ENCODE data around the gene PLEKHA8.

GRCh38 chr7:30082686-30083085, 54.5 kb downstream of the PLEKHA8 start:
- TF ChIP-seq EP300 (IDR thresholded peaks at IDR 0.05; ENCODE audit: borderline replicate concordance) (no peak), TCF12 (IDR thresholded peaks at IDR 0.05; ENCODE audit: low read depth) (no peak), RAD21 (IDR thresholded peaks at IDR 0.05; ENCODE audit: low read depth) (no peak)

Data from Ishikawa (cell line).